Measurements from ENCODE around the gene EDC3. TPM values are rescaled to one million over a fixed set of nuclear protein-coding genes. Genes with fewer than 3 reads are reported as not detected.

Gene EDC3
- total RNA-seq, 1 experiment from 2014 or later: 45.1 TPM

- Histone ChIP-seq H4K20me1 (ENCODE audit: insufficient read depth) (no peaks in the 10 kb centered on the region), H3K9me3 (ENCODE audit: control insufficient read depth in 1 of 2, insufficient read depth in 1 of 2, low read depth in 1 of 2, low read length in 2 of 2) (no peaks in the 10 kb centered on the region), H3K9ac (ENCODE audit: low read length) (no peak overlapping the region), H3K4me3 (replicated peaks in 1 of 2; ENCODE audit: low read depth in 1 of 2, low read length in 2 of 2) (no peak overlapping the region), H3K36me3 (ENCODE audit: control insufficient read depth in 1 of 2, insufficient read depth in 2 of 2, low read length in 2 of 2) (no peaks in the 10 kb centered on the region), H3K4me1 (ENCODE audit: control insufficient read depth in 1 of 2, insufficient read depth in 2 of 2, low read length in 2 of 2) (peaks cover 4 to 14% of the 10 kb centered on the region in 2 experiments; a peak in 3 of 4 replicates), H2AFZ (ENCODE audit: low read depth, low read length, poor library complexity, severe bottlenecking) (no peak overlapping the region), H3K9me2 (ENCODE audit: insufficient read depth) (no peaks in the 10 kb centered on the region), H3K27ac (ENCODE audit: low read depth, low read length) (no peak overlapping the region), H3K27me3 (ENCODE audit: insufficient read depth, low read length) (peaks cover 5% of the 10 kb centered on the region; the same call in 1 of the 2 replicates), H3K4me2 (ENCODE audit: low read length) (no peak overlapping the region), H3K79me2 (ENCODE audit: insufficient read depth, low read length) (no peaks in the 10 kb centered on the region)
- ChIA-PET POLR2A (no interaction called here), CTCF (no interaction called here), RAD21 (ENCODE audit: low non-redundant PET in 1 of 2, low total read pairs in 2 of 2, uncharacterized antibody in 2 of 2, unreplicated experiment in 2 of 2) (no interaction called here)
- intact Hi-C loops (cut with micrococcal nuclease): no loop called here
- no peak for DNase-seq (ENCODE audit: low read depth, low spot score)
- TF ChIP-seq EGR1 (IDR thresholded peaks at IDR 0.05; ENCODE audit: low read depth) (no peak), RAD21 (IDR thresholded peaks at IDR 0.05; ENCODE audit: low read depth) (no peak), ZNF274 (IDR thresholded peaks at IDR 0.05; ENCODE audit: low read depth, low read length) (no peak), TCF7L2 (IDR thresholded peaks at IDR 0.05; ENCODE audit: borderline replicate concordance, extremely low read depth, insufficient read depth, insufficient read length) (no peak), ZFX (IDR thresholded peaks at IDR 0.05) (no peak), ELF1 (IDR thresholded peaks at IDR 0.05; ENCODE audit: borderline replicate concordance, low read depth) (no peak), SIN3A (IDR thresholded peaks at IDR 0.05; ENCODE audit: low read depth) (no peak)
- BruUV-seq (replicated peaks): no TSS peak
- no peak for ATAC-seq
Observed at GRCh38 chr15:74610302-74610951, 85.4 kb downstream of the EDC3 start.

- Histone ChIP-seq H3K79me2 (ENCODE audit: insufficient read depth, low read length) (no peaks in the 10 kb centered on the region), H3K4me1 (ENCODE audit: control insufficient read depth in 1 of 2, insufficient read depth in 2 of 2, low read length in 2 of 2) (peaks cover 4 to 11% of the 10 kb centered on the region in 2 experiments; a peak in 3 of 4 replicates), H3K9me2 (ENCODE audit: insufficient read depth) (no peaks in the 10 kb centered on the region), H4K20me1 (ENCODE audit: insufficient read depth) (no peaks in the 10 kb centered on the region), H3K27me3 (ENCODE audit: insufficient read depth, low read length) (peaks cover 5% of the 10 kb centered on the region; the same call in 1 of the 2 replicates), H3K27ac (ENCODE audit: low read depth, low read length) (no peak overlapping the region), H3K4me2 (ENCODE audit: low read length) (no peak overlapping the region), H3K36me3 (ENCODE audit: control insufficient read depth in 1 of 2, insufficient read depth in 2 of 2, low read length in 2 of 2) (no peaks in the 10 kb centered on the region), H3K9ac (ENCODE audit: low read length) (no peak overlapping the region), H3K4me3 (replicated peaks in 1 of 2; ENCODE audit: low read depth in 1 of 2, low read length in 2 of 2) (no peak overlapping the region), H3K9me3 (ENCODE audit: control insufficient read depth in 1 of 2, insufficient read depth in 1 of 2, low read depth in 1 of 2, low read length in 2 of 2) (no peaks in the 10 kb centered on the region), H2AFZ (ENCODE audit: low read depth, low read length, poor library complexity, severe bottlenecking) (no peak overlapping the region)
- ChIA-PET RAD21 (ENCODE audit: low non-redundant PET in 1 of 2, low total read pairs in 2 of 2, uncharacterized antibody in 2 of 2, unreplicated experiment in 2 of 2) (no interaction called here), CTCF (no interaction called here), POLR2A (no interaction called here)
- no peak for TF ChIP-seq ZNF274 (IDR thresholded peaks at IDR 0.05; ENCODE audit: low read depth, low read length)
- no peak for TF ChIP-seq SP1 (IDR thresholded peaks at IDR 0.05; ENCODE audit: low read depth)
- TF ChIP-seq CTCF (IDR thresholded peaks at IDR 0.05 in 2 of 3, conservative IDR thresholded peaks at IDR 0.05 in 1 of 3; ENCODE audit: borderline replicate concordance in 1 of 3, insufficient read depth in 1 of 3, low read depth in 2 of 3, low read length in 2 of 3): no peak
- no peak for TF ChIP-seq YY1 (IDR thresholded peaks at IDR 0.05; ENCODE audit: extremely low read depth, insufficient replicate concordance, low read depth, low read length)
- TF ChIP-seq SIN3A (IDR thresholded peaks at IDR 0.05; ENCODE audit: low read depth): no peak
- TF ChIP-seq TCF7L2 (IDR thresholded peaks at IDR 0.05; ENCODE audit: borderline replicate concordance, extremely low read depth, insufficient read depth, insufficient read length): no peak
- TF ChIP-seq EGR1 (IDR thresholded peaks at IDR 0.05; ENCODE audit: low read depth): no peak
- no peak for TF ChIP-seq POLR2A (IDR thresholded peaks at IDR 0.05; ENCODE audit: borderline replicate concordance, extremely low read depth, insufficient read depth, insufficient read length)
- intact Hi-C loops (cut with micrococcal nuclease): no loop called here
- no TSS peak for BruUV-seq (replicated peaks)
- no peak for ATAC-seq
- no peak for DNase-seq (ENCODE audit: low read depth, low spot score)
Observed at GRCh38 chr15:74609938-74610301, 85.9 kb downstream of the EDC3 start.
